ENCODE measurements around the gene NECAB2. TPM values are rescaled to one million over a fixed set of nuclear protein-coding genes. Genes with fewer than 3 reads are reported as not detected.

Gene NECAB2
- total and polyA plus RNA-seq, 2 of the 8 experiments (the other 6 are each of a cell fraction or from before 2014, with no cell fraction given) = 3.6 to 4.2 TPM

- no peak for TF ChIP-seq CREB1 (IDR thresholded peaks at IDR 0.05)
- TF ChIP-seq SIX5 (IDR thresholded peaks at IDR 0.05; ENCODE audit: low read depth, low read length) = no peak
These were observed 25.1 kb upstream of the NECAB2 start (continued) for GRCh38 chr16:83942815-83943515.
